ENCODE measurements around the gene TEX48. TPM values are rescaled to one million over a fixed set of nuclear protein-coding genes. Genes with fewer than 3 reads are reported as not detected.

Gene TEX48
- total RNA-seq, 1 donor from 2014 or later, result not detected

GRCh38 chr9:114721491-114722079 lies 39.6 kb upstream of the TEX48 start:
- peak overlapping the region; percentile 7 for H3K4me3 ChIP-seq
- peak overlapping the region; percentile 67 for H3K4me2 ChIP-seq
- peaks cover 12% of the 10 kb centered on the region for H3F3A ChIP-seq (ENCODE audit: low read depth)
- peak overlapping the region; percentile 25 for H3K27ac Mint-ChIP-seq
- H3K9ac ChIP-seq, result no peak overlapping the region
- no peak overlapping the region for H3K4me3 Mint-ChIP-seq
- H3K4me1 ChIP-seq, result peaks cover 13% of the 10 kb centered on the region
- no peak overlapping the region for H3K27ac ChIP-seq
- no peaks in the 10 kb centered on the region for H3K36me3 ChIP-seq
- TF ChIP-seq EZH2phosphoT487 (IDR thresholded peaks at IDR 0.05) (no peak), EZH2 (IDR thresholded peaks at IDR 0.05) (no peak), CTCF (IDR thresholded peaks at IDR 0.05) (no peak)
- peaks cover 14% of the 10 kb centered on the region for H3K27me3 ChIP-seq
- H2AFZ ChIP-seq (replicated peaks), result no peak overlapping the region
- peaks cover 2% of the 10 kb centered on the region for H3K27me3 Mint-ChIP-seq (ENCODE audit: insufficient read depth, low read depth)
- no peaks in the 10 kb centered on the region for H4K20me1 ChIP-seq (ENCODE audit: low read depth)
- H3K36me3 Mint-ChIP-seq, result no peaks in the 10 kb centered on the region
- no peaks in the 10 kb centered on the region for H3K79me2 ChIP-seq (ENCODE audit: low read depth)
- peaks cover 8% of the 10 kb centered on the region for H3K4me1 Mint-ChIP-seq
- H3K9me3 Mint-ChIP-seq, result peaks cover 2% of the 10 kb centered on the region
- no peaks in the 10 kb centered on the region for H3K9me3 ChIP-seq (ENCODE audit: low read depth)
- DNase-seq (ENCODE audit: low spot score), result peak; percentile 70

GRCh38 chr9:114720086-114720676 lies 38.2 kb upstream of the TEX48 start:
- no peak overlapping the region for H3K4me2 ChIP-seq

GRCh38 chr9:114719290-114719689 lies 37.3 kb upstream of the TEX48 start:
- Histone ChIP-seq H3K27me3 (peaks cover 13% of the 10 kb centered on the region), H3K4me2 (no peak overlapping the region), H4K20me1 (ENCODE audit: low read depth) (no peaks in the 10 kb centered on the region), H3F3A (ENCODE audit: low read depth) (peaks cover 12% of the 10 kb centered on the region), H3K4me1 (peaks cover 13% of the 10 kb centered on the region), H3K27ac (no peak overlapping the region), H3K79me2 (ENCODE audit: low read depth) (no peaks in the 10 kb centered on the region), H2AFZ (replicated peaks) (no peak overlapping the region), H3K36me3 (no peaks in the 10 kb centered on the region), H3K9ac (no peak overlapping the region), H3K4me3 (no peak overlapping the region), H3K9me3 (ENCODE audit: low read depth) (no peaks in the 10 kb centered on the region)
- Mint-ChIP-seq H3K36me3 (no peaks in the 10 kb centered on the region), H3K4me3 (no peak overlapping the region), H3K27me3 (ENCODE audit: insufficient read depth, low read depth) (peaks cover 2% of the 10 kb centered on the region), H3K4me1 (peaks cover 8% of the 10 kb centered on the region), H3K27ac (no peak overlapping the region), H3K9me3 (peaks cover 2% of the 10 kb centered on the region)
- no peak for DNase-seq (ENCODE audit: low spot score)
- TF ChIP-seq CTCF (IDR thresholded peaks at IDR 0.05) (no peak), EZH2 (IDR thresholded peaks at IDR 0.05) (no peak), EZH2phosphoT487 (IDR thresholded peaks at IDR 0.05) (no peak)

More at GRCh38 chr9:114720086-114720676, 38.2 kb upstream of the TEX48 start:
- no peaks in the 10 kb centered on the region for H3K36me3 ChIP-seq
- Mint-ChIP-seq H3K27me3 (ENCODE audit: insufficient read depth, low read depth) (peaks cover 2% of the 10 kb centered on the region), H3K9me3 (peaks cover 2% of the 10 kb centered on the region), H3K36me3 (no peaks in the 10 kb centered on the region), H3K4me3 (no peak overlapping the region), H3K4me1 (peaks cover 8% of the 10 kb centered on the region), H3K27ac (no peak overlapping the region)
- H3K9me3 ChIP-seq (ENCODE audit: low read depth), result no peaks in the 10 kb centered on the region
- no peaks in the 10 kb centered on the region for H4K20me1 ChIP-seq (ENCODE audit: low read depth)
- no peak overlapping the region for H2AFZ ChIP-seq (replicated peaks)
- H3K4me1 ChIP-seq, result peaks cover 13% of the 10 kb centered on the region
- no peak overlapping the region for H3K4me3 ChIP-seq
- peaks cover 14% of the 10 kb centered on the region for H3K27me3 ChIP-seq
- H3K79me2 ChIP-seq (ENCODE audit: low read depth), result no peaks in the 10 kb centered on the region
- H3K9ac ChIP-seq, result no peak overlapping the region
- no peak for TF ChIP-seq EZH2phosphoT487 (IDR thresholded peaks at IDR 0.05)
- TF ChIP-seq CTCF (IDR thresholded peaks at IDR 0.05), result no peak
- no peak for TF ChIP-seq EZH2 (IDR thresholded peaks at IDR 0.05)
- H3K27ac ChIP-seq, result no peak overlapping the region
- peaks cover 12% of the 10 kb centered on the region for H3F3A ChIP-seq (ENCODE audit: low read depth)
- DNase-seq (ENCODE audit: low spot score), result no peak
